ENCODE results near the gene PRICKLE4.

- TF ChIP-seq CTCF (IDR thresholded peaks at IDR 0.05) (no peak), POLR2A (IDR thresholded peaks at IDR 0.05) (no peak)
Measured at GRCh38 chr6:41796474-41796873, 15.9 kb downstream of the PRICKLE4 start.

Data from esophagus squamous epithelium (tissue), 4 donors.